Stimulated activated CD8-positive, alpha-beta memory T cell treated with anti-CD3 and anti-CD28 coated beads, Interleukin-15, amount 100 ng/mL, for 48 hours (primary cell): ENCODE results near the gene COL4A2.

Source experiments
- DNase-seq, 2 donors: peaks; one replicate each; pipeline ENCODE4 v3.0.0-alpha.2; 2020; ENCODE audit warnings: low read depth in 2 of 2

Gene COL4A2

GRCh38 chr13:110339975-110340550, 33.0 kb downstream of the COL4A2 start:
- no peak for DNase-seq

- DNase-seq: peak; percentile 38 to 53
These were observed 33.8 kb downstream of the COL4A2 start for GRCh38 chr13:110340812-110341444.

GRCh38 chr13:110341445-110342244, 34.6 kb downstream of the COL4A2 start:
- DNase-seq: no peak

- no peak for DNase-seq
These were observed 35.4 kb downstream of the COL4A2 start for GRCh38 chr13:110342474-110342873.

- no peak for DNase-seq
These were observed 36.3 kb downstream of the COL4A2 start for GRCh38 chr13:110343241-110343865.

- no peak for DNase-seq
These were observed 37.2 kb downstream of the COL4A2 start for GRCh38 chr13:110344320-110344719.

GRCh38 chr13:110345266-110345665, 38.2 kb downstream of the COL4A2 start:
- no peak for DNase-seq

- DNase-seq: no peak
These were observed 38.6 kb downstream of the COL4A2 start for GRCh38 chr13:110345701-110346100.

- DNase-seq: no peak
These were observed 39.6 kb downstream of the COL4A2 start for GRCh38 chr13:110346661-110347067.

GRCh38 chr13:110347088-110347487, 40.0 kb downstream of the COL4A2 start:
- no peak for DNase-seq

- DNase-seq: no peak
These were observed 40.6 kb downstream of the COL4A2 start for GRCh38 chr13:110347535-110348308.

- no peak for DNase-seq
These were observed 41.4 kb downstream of the COL4A2 start for GRCh38 chr13:110348309-110349105.

- no peak for DNase-seq
These were observed 42.2 kb downstream of the COL4A2 start for GRCh38 chr13:110349239-110349638.

GRCh38 chr13:110350049-110350448, 43.0 kb downstream of the COL4A2 start:
- DNase-seq: no peak

GRCh38 chr13:110350509-110350908, 43.4 kb downstream of the COL4A2 start:
- DNase-seq: no peak

- DNase-seq: no peak
These were observed 44.7 kb downstream of the COL4A2 start for GRCh38 chr13:110351636-110352420.

GRCh38 chr13:110352735-110353134, 45.7 kb downstream of the COL4A2 start:
- DNase-seq: no peak

GRCh38 chr13:110353339-110353977, 46.4 kb downstream of the COL4A2 start:
- DNase-seq: no peak

GRCh38 chr13:110354123-110354627, 47.1 kb downstream of the COL4A2 start:
- no peak for DNase-seq
